Measurements from ENCODE around the gene BMP6. TPM values are rescaled to one million over a fixed set of nuclear protein-coding genes. Genes with fewer than 3 reads are reported as not detected.
A peak's percentile ranks its signal among the peaks of the same experiment; 100 is the strongest.

The BMP6 gene
- total RNA-seq, 1 donor from 2014 or later = 2.6 TPM

DNA sequence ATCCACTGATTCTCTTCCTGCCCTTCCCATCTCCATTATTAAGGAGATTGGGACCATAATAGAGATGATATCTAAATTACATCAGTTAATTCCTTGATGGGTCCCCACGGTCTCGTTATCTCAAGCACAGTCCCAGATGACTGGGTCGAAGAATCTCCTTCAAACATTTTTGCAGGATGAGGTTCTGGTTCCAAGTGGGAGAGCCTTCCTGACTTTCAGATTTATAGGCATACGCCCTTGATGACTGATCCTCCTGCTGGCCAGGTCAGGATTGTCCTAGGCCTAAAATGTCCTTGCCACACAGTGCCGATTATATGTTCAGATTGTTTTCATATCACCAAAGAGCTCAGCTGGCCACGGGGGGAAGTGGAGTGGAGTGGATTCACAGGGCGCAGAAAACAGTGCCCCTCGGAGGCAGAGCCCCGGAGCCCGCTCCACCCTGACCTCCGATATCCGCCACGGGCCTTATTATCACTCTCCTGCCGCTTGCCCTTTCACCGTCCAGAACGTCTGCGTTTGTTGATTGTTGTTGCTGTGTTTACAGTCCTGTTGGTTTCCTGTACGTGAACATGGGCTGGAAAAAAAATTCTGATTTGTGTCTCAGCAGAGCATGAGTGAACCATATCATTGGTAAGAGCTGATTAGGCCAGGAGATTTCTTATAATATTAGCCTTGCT, 8.9 kb downstream of the BMP6 start:
- ATAC-seq (ENCODE audit: poor library complexity) (peak; percentile 31), DNase-seq (no peak)
- intact Hi-C loops (cut with DNase I) = no loop called here

DNA sequence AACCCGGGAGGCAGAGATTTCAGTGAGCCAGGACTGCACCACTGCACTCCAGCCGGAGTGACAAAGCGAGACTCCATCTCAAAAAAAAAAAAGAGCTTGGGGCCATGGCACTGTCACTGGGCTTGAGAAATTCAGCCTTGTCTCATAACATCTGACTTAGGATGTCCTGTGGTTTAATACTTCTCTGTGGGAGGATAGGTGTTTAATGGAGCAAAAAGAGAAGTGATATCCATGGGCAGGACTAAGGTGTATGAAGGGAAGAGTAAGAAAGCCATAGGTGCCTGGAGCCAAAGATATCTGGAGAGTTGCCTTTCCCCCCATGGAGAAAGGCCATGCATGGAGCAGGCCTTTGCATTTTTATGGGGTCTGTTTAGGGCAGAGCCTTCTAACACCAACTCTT, 11.2 kb downstream of the BMP6 start:
- ATAC-seq (ENCODE audit: poor library complexity) (no peak), DNase-seq (no peak)
- intact Hi-C loops (cut with DNase I) = no loop called here

DNA sequence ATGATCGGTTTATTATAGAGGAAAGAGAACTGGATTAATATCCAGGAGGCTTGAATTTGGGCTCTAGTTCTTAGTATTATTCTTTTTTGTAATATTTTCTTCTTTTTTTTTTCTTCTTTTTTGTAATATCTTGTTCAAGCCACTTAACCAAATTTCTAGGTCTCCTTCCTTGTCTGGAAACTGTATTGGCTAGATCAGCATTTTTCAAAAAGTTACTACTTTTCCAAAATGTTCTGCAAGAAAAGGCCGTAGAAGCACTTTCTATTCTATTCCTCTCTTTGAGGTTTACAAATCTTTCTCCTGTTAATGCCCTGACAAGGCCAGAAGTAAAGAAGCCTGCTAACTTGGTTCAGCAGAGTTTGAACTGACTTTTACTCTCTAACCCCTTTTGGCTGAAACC, 12.0 kb downstream of the BMP6 start:
- no peak for ATAC-seq (ENCODE audit: poor library complexity)
- intact Hi-C loops (cut with DNase I) = no loop called here
- DNase-seq = no peak

DNA sequence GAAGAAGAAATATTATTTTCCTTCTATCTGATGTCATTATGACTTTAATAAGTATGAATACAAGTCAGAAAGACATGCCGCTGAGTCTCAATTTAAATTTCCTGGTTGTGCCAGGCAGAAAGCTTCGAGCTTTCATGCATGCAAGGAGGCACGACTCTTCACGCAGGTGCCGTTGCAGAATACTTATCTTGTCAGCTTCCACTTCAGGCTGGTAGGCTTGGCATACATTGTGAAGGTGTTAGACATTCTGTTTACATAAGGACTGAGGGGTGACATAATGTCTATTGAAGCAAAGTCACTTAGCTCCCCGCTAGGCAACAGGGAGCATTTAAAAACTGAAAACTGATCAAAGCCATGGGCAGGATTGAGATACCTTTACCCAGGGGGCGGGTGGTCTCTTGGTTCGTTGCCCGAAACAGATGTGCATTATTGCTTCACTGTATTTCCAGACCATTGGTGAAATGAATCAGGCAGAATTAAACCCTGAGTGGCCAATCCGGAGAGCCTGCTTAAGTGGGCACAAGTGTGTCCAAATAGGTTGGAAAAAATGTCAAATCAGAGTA, 16.4 kb downstream of the BMP6 start:
- intact Hi-C loops (cut with DNase I) = no loop called here
- DNase-seq = no peak
- ATAC-seq (ENCODE audit: poor library complexity) = no peak

DNA sequence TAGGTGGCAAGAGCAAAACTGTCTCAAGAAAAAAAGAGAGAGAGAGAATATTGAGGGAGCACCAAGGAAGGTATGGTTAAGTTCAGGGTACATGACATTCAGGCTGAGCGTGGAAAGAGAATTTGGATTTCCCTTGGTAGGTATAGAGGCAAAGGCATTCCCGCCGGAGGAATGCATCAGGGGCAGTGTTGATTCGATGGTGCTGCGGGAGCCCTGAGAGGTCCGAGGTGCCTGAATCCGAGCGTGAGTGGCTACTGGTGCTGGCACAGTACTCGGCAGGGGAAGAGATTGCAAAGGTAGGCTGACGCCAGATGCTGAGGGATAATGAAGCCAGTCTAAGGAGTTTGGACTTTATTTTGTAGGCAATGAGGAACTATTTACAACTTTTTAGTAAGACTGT, 20.0 kb downstream of the BMP6 start:
- ATAC-seq (ENCODE audit: poor library complexity) (no peak), DNase-seq (no peak)
- intact Hi-C loops (cut with DNase I) = no loop called here

DNA sequence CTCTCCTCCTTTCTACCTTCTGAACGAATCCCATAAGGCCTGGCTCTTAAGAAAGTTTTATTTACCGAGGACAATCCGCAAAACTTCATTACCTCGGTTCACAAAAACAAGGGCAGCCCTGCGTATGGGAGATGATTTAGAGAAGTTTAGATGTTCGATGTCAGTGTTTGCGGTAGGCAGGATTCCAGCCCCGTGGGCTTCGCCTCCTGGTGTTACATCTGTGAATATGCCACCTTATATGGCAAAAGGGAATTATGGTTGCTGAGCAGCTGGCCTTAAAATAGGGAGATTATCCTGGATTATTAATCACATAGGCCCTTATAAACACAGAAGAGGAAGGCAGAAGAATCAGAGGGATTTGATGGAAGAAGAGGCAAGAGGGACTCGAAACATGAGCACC, 21.1 kb downstream of the BMP6 start:
- intact Hi-C loops (cut with DNase I) = no loop called here
- ATAC-seq (ENCODE audit: poor library complexity) = no peak
- no peak for DNase-seq

DNA sequence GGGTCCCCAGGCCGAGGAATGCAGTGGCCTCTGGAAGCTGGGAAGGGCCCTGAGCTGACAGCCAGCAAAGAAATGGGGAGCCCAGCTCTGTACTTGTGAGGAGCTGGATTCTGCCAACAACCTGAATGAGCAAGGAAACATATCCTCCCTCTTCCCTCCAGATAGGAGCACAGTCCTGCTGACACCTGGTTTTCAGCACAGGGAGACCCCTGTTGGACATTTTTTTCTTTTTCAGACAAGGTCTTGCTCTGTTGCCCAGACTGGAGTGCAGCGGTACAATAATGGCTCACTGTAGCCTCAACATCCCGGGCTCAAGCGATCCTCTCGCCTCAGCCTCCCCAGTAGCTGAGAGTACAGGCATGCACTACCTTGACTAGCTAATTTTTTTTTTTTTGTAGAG, 21.5 kb downstream of the BMP6 start:
- DNase-seq (no peak), ATAC-seq (ENCODE audit: poor library complexity) (no peak)
- intact Hi-C loops (cut with DNase I) = no loop called here

DNA sequence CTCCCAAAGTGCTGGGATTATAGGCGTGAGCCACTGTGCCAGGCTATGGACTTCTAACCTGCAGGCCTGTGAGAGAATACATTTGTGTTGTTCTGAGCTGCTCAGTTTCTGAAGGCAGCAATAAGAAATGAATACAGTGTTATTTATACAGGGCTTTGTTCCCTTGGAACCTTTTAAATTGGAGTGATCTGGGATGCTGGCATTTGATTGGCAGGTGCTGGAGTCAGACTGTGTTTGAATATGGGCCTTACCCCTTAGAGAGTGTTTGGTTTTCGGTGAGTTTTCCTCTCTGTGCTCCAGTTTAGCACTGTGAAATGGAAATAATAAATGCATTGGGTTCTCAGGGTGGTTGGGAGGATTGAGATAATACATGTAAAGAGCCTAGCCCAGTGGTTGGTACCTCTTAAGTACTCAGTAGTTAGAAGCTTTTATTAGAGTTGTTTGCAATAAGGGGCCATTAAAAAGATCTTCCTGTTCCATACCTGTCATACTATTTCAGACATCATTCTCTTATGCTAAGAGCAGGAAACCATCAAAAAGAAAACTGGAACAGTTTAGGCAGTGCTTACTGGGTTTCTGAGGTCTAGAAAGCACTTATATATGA, 22.1 kb downstream of the BMP6 start:
- DNase-seq = no peak
- ATAC-seq (ENCODE audit: poor library complexity) = no peak
- intact Hi-C loops (cut with DNase I) = no loop called here

DNA sequence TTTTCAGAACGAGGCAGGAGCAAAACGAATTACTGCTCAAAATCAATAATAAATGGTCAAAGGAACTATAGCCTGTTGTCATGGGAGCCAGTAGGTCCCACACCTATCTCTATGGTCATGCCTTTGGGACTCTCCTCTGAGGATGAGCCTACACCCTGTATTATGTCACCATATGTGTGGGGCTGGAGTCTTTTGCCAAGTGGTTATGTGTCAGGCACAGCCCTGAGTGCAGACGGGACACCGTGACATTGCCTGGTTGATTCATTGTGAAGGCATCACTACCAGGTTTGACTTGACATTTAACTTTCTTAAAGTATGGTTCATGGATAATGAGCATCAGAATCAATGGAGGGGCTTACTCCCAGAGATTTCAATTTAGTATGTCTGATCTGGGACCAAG, 23.6 kb downstream of the BMP6 start:
- no peak for DNase-seq
- intact Hi-C loops (cut with DNase I) = no loop called here
- no peak for ATAC-seq (ENCODE audit: poor library complexity)

DNA sequence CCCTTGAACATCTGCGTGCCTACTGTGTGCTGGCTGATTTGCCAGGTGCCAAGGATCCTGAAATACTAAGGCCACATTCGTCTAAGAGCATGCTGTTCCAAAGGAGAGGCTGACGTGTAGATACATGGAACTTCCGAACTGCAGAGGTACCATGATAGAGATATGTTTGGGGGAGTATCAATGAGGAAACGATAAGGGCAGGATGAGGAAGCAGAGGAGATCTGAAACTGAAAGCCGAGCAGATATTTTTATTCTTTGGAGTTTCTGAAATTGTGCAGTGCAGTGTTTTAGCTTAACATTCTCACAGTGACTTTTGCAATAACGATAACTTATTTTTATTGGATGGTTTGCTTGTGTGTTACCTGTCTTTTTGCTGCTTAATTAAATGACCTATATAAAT, 24.3 kb downstream of the BMP6 start:
- ATAC-seq (ENCODE audit: poor library complexity) (no peak), DNase-seq (no peak)
- intact Hi-C loops (cut with DNase I) = no loop called here

DNA sequence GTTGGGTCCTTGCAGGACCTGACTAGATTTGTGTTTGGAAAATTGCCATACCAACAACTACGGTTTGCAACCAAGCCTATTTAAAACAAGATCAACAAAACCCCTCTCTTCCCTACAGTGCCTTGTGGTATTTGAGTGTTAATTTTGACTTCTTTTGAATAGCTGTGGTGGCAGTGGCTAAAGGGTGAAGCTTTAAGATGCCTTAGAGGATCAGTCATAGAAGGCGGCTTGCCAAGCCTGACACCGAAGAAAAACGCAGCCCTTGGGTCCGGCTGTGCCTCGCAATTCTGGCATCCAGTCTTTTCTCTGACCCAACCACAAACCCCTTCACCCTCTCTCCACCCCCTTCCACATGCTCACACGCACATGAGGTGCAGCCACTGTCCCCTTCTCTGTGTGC, 32.6 kb downstream of the BMP6 start:
- DNase-seq (peak; percentile 48), ATAC-seq (ENCODE audit: poor library complexity) (peak; percentile 46)
- intact Hi-C loops (cut with DNase I) = no loop called here

DNA sequence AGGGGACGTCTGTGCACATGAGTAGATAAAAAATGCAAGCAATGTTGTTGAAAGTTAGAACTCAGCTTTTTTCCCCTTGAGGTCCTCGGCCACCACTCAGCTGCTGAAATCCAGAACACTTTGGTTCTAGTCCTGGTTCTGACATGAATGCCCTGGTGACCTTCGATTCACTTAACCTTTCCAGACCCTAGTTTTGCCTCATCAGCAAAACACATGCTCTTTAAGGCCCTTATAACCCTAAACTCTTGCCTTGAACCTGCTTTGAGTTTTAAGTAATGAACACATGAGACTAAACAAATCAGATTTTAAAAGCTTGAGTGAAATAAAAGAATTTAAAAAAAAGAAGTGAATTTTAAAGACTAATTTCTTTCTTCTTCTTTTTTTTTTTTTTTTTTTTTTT, 33.4 kb downstream of the BMP6 start:
- no peak for DNase-seq
- intact Hi-C loops (cut with DNase I) = no loop called here
- ATAC-seq (ENCODE audit: poor library complexity) = no peak

DNA sequence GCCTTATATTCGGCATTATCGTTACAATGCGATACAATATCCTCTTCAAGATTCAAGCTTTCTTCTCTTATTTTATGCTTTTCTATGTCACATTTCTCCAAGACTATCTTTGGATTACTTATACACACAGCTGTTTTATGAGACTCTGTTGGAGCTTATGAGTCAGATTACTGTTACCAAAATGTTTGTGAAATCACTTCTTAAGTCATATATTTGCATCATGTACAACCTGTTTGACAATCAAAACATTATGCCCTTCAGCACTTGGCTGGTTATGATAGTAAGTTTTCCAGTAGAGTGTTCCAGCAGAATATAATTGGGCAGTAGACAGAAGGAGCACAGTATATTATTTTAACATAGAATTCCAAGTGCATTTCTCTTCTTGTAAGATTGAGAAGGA, 35.2 kb downstream of the BMP6 start:
- intact Hi-C loops (cut with DNase I) = no loop called here
- DNase-seq (no peak), ATAC-seq (ENCODE audit: poor library complexity) (no peak)

DNA sequence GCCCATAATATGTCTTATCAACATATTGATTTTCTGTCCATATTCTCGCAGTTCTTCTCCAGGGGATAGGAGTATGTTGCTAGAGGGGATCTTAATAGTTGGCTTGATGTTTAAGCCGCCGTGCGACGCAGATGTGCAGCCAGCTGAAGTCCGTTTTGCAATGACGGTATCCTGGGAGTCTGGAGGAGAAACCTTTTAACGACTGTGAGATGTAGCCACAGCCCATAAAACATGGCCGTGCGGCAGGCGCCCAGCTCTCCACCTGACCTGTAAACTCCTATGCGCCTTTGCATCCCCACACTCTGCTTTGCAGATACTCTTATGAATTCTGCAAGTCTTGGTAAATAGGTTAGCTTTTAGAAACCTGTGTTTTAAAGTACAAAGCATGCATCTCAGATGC, 36.9 kb downstream of the BMP6 start:
- ATAC-seq (ENCODE audit: poor library complexity) (no peak), DNase-seq (no peak)
- intact Hi-C loops (cut with DNase I) = no loop called here

DNA sequence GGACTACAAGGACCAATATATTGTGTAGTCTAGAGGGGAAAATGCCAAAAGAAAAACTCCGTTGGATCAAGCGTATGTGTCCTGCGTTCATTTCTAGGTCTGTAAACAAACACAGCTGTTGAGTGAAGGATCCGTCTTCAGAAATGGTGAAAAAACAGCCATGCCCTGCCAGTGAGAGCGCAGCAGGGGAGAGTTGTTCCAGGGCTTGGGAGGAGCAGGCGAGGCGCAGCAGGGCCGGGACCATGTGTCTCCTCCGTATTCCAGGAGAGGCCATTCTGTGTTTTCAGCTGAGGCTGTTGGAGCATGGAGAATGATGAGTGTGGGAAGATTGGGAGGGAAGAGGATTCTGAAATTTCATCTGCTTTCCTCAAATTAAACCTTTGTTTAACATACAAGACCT, 38.0 kb downstream of the BMP6 start:
- intact Hi-C loops (cut with DNase I) = no loop called here
- DNase-seq (no peak), ATAC-seq (ENCODE audit: poor library complexity) (peak; percentile 60)

DNA sequence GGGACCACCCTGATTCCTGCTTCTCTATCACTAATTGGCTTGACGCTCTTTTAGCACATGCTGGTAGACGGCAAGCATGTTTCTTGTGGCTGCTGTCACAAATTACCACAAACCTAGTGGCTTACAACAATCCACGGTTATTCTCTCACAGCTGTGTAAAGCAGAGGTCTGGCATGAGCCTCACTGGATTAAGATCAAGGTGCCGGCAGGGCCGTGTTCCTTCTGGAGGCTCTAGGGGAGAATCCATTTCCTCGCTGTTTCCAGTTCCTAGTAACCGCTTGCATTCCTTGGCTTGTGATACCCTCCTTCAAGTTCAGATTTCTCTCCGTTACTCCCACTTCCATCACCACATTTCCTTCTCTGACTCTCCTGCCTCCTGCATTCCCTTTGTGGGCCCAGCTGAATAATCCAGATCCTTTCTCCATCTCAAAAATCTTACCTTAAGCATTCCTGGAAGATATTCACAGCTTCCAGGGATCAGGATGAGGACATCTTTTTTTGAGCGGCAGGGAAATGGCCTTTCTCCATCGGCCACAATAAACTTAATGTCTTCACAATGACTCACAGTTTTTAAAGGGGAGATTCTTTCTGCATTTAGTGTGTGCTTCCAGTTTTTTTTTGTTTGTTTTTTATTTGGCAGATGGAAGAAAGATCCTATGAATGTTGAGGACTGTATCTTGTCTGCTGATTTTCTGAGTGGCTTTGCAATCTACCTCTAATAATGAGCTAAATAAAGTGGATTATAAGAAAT, 39.9 kb downstream of the BMP6 start:
- no peak for ATAC-seq (ENCODE audit: poor library complexity)
- no peak for DNase-seq
- intact Hi-C loops (cut with DNase I) = no loop called here

DNA sequence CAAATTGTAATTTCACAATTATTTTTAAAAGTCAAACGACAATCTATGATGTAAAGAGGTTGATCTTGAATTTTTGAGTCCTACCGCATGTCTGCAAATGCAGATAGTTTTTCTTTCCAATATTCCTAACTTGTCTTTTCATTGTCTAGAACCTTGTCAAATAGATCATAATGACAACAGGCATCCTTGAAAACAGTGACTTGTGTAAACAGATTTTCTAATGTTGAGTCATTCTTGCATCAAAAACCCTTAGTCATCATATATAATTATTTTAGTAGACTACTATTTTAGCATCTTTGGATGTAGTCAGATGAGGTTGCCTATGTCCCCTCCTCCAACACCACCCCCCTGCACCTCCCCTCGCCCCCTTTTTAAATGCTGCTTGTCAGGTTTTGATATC, 43.8 kb downstream of the BMP6 start:
- ATAC-seq (ENCODE audit: poor library complexity) (no peak), DNase-seq (no peak)
- intact Hi-C loops (cut with DNase I) = no loop called here

DNA sequence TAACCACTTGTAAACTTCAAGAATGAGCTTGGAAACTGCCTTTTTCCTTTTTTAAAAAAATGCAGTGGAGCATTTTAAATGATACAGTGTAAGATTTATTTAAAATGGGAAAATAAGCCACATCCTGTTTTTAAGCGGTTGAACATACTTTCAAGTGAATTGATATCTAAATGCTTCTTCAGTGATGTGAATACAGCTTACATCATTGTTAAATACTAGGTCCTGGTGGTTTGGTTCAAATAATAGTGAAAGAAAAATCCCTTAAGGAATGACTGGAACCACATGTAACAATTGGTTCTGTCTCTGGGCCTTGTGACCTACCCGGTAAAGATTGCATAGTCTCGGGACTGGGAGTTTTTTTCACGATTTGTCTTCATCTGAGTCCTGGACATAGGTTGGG, 44.2 kb downstream of the BMP6 start:
- DNase-seq = no peak
- intact Hi-C loops (cut with DNase I) = no loop called here
- ATAC-seq (ENCODE audit: poor library complexity) = no peak

DNA sequence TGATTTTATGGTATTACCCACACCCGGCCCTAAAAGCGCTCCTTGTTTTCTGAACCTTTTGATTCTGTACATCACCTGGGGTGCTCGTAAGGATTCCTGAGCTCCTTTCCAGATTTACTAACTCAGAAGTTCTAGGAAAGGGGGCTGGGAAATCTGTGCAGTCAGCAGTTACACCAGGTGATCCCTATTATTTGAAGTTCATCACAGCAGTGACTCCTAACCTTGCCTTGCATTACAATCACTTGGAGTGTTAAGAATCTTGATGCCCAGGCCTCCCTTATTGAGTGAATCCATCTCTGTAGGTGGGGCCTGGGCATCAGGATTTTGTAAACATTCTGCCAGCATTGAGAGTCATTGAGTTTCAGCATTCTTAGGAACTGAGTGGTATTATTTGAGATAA, 44.7 kb downstream of the BMP6 start:
- intact Hi-C loops (cut with DNase I) = no loop called here
- DNase-seq (no peak), ATAC-seq (ENCODE audit: poor library complexity) (no peak)

DNA sequence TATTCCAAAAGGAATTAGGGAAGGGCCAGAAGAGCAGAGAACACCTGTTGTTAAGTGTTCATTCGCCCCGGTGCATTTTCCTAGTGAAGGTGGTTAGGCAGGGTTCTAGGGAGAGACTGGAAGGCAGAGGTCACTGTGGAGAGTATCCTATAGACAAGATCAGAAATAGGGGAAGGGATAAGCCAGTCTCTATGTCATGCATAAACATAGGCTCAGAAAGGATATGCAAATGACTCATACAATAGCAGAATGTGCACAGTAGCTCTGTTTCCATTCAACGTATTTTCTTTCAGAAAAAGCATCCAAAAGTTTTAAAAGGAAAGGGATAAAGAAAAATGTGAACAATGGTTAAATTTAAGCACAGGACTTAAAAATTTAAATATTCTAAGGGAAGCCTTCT, 47.4 kb downstream of the BMP6 start:
- DNase-seq (no peak), ATAC-seq (ENCODE audit: poor library complexity) (no peak)
- intact Hi-C loops (cut with DNase I) = no loop called here
